ENCODE measurements around the gene SLC22A9. TPM values are rescaled to one million over a fixed set of nuclear protein-coding genes. Genes with fewer than 3 reads are reported as not detected.

SLC22A9 gene
- total RNA-seq, 2 donors from 2014 or later, result not detected

GRCh38 chr11:63380130-63380529 lies 10.5 kb downstream of the SLC22A9 start:
- no peak overlapping the region for H3K27ac ChIP-seq
- no peaks in the 10 kb centered on the region for H3K36me3 ChIP-seq
- H3K4me1 ChIP-seq (replicated peaks), result no peaks in the 10 kb centered on the region
- no peak for DNase-seq (ENCODE audit: low spot score)
- TF ChIP-seq POLR2A (IDR thresholded peaks at IDR 0.05), result no peak
- no peak for TF ChIP-seq CTCF (IDR thresholded peaks at IDR 0.05)
- no peak for TF ChIP-seq POLR2AphosphoS5 (IDR thresholded peaks at IDR 0.05)
- intact Hi-C loops (cut with DNase I), result no loop called here
- H3K9me3 ChIP-seq, result no peaks in the 10 kb centered on the region
- H3K4me3 ChIP-seq, result no peak overlapping the region
- H3K27me3 ChIP-seq (replicated peaks; ENCODE audit: insufficient read depth), result no peaks in the 10 kb centered on the region
- 54% methylated on average over 2 of the region's 2 CpGs for WGBS

DNA sequence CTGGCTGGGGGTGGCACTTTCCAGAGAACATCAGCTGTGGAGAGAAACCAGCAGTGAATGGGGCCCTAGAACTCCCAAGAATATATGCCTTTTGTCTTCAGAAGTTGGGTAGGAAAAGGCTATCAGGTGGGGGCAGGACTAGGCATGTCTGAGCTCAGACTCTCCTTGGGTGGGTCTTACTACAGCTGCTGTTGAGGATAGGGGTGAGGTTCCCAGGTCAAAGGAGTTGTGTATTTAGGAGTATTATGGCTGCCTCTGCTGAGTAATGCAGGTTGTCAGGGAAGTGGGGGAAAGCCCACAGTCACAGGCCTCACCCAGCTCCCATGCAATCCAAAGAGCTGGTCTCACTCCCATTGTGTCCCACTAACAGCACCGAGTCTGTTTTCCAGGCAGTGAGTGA lies 26.1 kb downstream of the SLC22A9 start:
- intact Hi-C loops (cut with DNase I), result no loop called here
- H3K27ac ChIP-seq, result no peak overlapping the region
- H3K9me3 ChIP-seq, result no peaks in the 10 kb centered on the region
- WGBS, result 67% methylated on average over 1 of the region's 1 CpG
- H3K36me3 ChIP-seq, result no peaks in the 10 kb centered on the region
- TF ChIP-seq CTCF (IDR thresholded peaks at IDR 0.05), result no peak
- TF ChIP-seq POLR2AphosphoS5 (IDR thresholded peaks at IDR 0.05), result no peak
- no peak for TF ChIP-seq POLR2A (IDR thresholded peaks at IDR 0.05)
- H3K27me3 ChIP-seq (replicated peaks; ENCODE audit: insufficient read depth), result peaks cover 2% of the 10 kb centered on the region
- no peak overlapping the region for H3K4me3 ChIP-seq
- no peak for DNase-seq (ENCODE audit: low spot score)
- H3K4me1 ChIP-seq (replicated peaks), result no peaks in the 10 kb centered on the region

- 75% methylated on average over 5 of the region's 5 CpGs for WGBS
- no peak for TF ChIP-seq POLR2AphosphoS5 (IDR thresholded peaks at IDR 0.05)
- TF ChIP-seq CTCF (IDR thresholded peaks at IDR 0.05), result no peak
- TF ChIP-seq POLR2A (IDR thresholded peaks at IDR 0.05), result no peak
- no peaks in the 10 kb centered on the region for H3K27me3 ChIP-seq (replicated peaks; ENCODE audit: insufficient read depth)
- intact Hi-C loops (cut with DNase I), result no loop called here
- no peaks in the 10 kb centered on the region for H3K36me3 ChIP-seq
- DNase-seq (ENCODE audit: low spot score), result no peak
- no peak overlapping the region for H3K4me3 ChIP-seq
- no peaks in the 10 kb centered on the region for H3K9me3 ChIP-seq
- H3K4me1 ChIP-seq (replicated peaks), result no peaks in the 10 kb centered on the region
- no peak overlapping the region for H3K27ac ChIP-seq
Observed at GRCh38 chr11:63404161-63404935, 34.8 kb downstream of the SLC22A9 start.

DNA sequence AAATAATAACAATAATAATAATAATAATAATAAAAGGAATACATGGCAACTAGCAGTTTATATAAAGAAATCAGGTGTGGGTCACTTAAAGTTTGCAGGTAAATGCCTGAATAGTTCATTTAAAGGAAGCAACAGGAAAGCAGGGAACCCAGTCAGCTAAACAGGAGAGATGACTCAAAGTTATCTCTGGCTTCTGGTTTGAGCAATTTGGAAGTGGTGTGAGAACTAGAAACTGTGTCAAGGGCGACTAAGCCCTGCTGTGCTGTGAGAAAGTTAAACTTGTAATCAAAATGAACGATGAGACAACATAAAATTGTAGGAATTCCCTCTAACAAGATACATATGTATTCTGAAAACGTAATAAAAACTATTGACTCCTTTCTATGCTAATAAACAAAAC lies 35.5 kb downstream of the SLC22A9 start:
- TF ChIP-seq POLR2AphosphoS5 (IDR thresholded peaks at IDR 0.05), result no peak
- no peak for TF ChIP-seq CTCF (IDR thresholded peaks at IDR 0.05)
- TF ChIP-seq POLR2A (IDR thresholded peaks at IDR 0.05), result no peak
- H3K27me3 ChIP-seq (replicated peaks; ENCODE audit: insufficient read depth), result no peaks in the 10 kb centered on the region
- no peak for DNase-seq (ENCODE audit: low spot score)

GRCh38 chr11:63406458-63406857 lies 36.9 kb downstream of the SLC22A9 start:
- WGBS, result 79% methylated on average over 2 of the region's 2 CpGs
- no peaks in the 10 kb centered on the region for H3K9me3 ChIP-seq
- H3K27ac ChIP-seq, result no peak overlapping the region
- no peak overlapping the region for H3K4me3 ChIP-seq
- no peaks in the 10 kb centered on the region for H3K36me3 ChIP-seq
- intact Hi-C loops (cut with DNase I), result no loop called here
- no peaks in the 10 kb centered on the region for H3K4me1 ChIP-seq (replicated peaks)
- H3K27me3 ChIP-seq (replicated peaks; ENCODE audit: insufficient read depth), result no peaks in the 10 kb centered on the region
- no peak for TF ChIP-seq POLR2AphosphoS5 (IDR thresholded peaks at IDR 0.05)
- no peak for TF ChIP-seq CTCF (IDR thresholded peaks at IDR 0.05)
- TF ChIP-seq POLR2A (IDR thresholded peaks at IDR 0.05), result no peak
- no peak for DNase-seq (ENCODE audit: low spot score)

More for the DNA sequence above, 35.5 kb downstream of the SLC22A9 start:
- H3K4me3 ChIP-seq, result no peak overlapping the region
- H3K4me1 ChIP-seq (replicated peaks), result no peaks in the 10 kb centered on the region
- intact Hi-C loops (cut with DNase I), result no loop called here
- H3K36me3 ChIP-seq, result no peaks in the 10 kb centered on the region
- WGBS, result 71% methylated on average over 3 of the region's 3 CpGs
- H3K9me3 ChIP-seq, result no peaks in the 10 kb centered on the region
- H3K27ac ChIP-seq, result no peak overlapping the region
